Left ventricle myocardium inferior (tissue), 1 donor: ENCODE results near the gene BMPR1A. TPM values are rescaled to one million over a fixed set of nuclear protein-coding genes. Genes with fewer than 3 reads are reported as not detected.
A peak's percentile ranks its signal among the peaks of the same experiment; 100 is the strongest.

Source experiments
- DNase-seq: peaks from one replicate; pipeline ENCODE4 v3.0.0-alpha.2; 2020
- H3K27ac ChIP-seq: fragments of 200-600 bp; replicated peaks from 2 replicates; pipeline ENCODE4 v1.8.0; 2021
- H3K27me3 ChIP-seq: fragments of 200-600 bp; 2 replicates; pipeline ENCODE4 v1.8.0; 2021; ENCODE audit warnings: low read depth
- H3K36me3 ChIP-seq: fragments of 200-600 bp; 2 replicates; pipeline ENCODE4 v1.8.0; 2021
- H3K4me1 ChIP-seq: fragments of 200-600 bp; 2 replicates; pipeline ENCODE4 v1.8.0; 2021
- H3K4me3 ChIP-seq: fragments of 200-600 bp; 2 replicates; pipeline ENCODE4 v1.8.0; 2021; ENCODE audit warnings: mild to moderate bottlenecking, moderate library complexity
- H3K9me3 ChIP-seq: fragments of 200-600 bp; replicated peaks from 2 replicates; pipeline ENCODE4 v1.8.0; 2021
- CTCF ChIP-seq: fragments of 200-600 bp; IDR thresholded peaks from 2 replicates; pipeline ENCODE4 v1.8.0; 2021; ENCODE audit warnings: antibody characterized with exemption, mild to moderate bottlenecking, borderline replicate concordance
- intact Hi-C: fragments of 100-400 bp; cut with micrococcal nuclease; formaldehyde crosslinking; loops from one replicate; pipeline ENCODE4 v1.11.0; 2022
- long read RNA-seq: library from polyadenylated mRNA; unstranded; transcript quantifications from one replicate; pipeline ENCODE4 v2.0.0, GENCODE V29; 2021
- total RNA-seq: library from RNA; stranded (reverse); fragmentation: NEBNext Ultra II Directional; extraction: Animal tissue kit (Norgen Biotek cat#: 25700); gene quantifications from one replicate; pipeline ENCODE4 v1.2.1, GENCODE V29; 2021
- donor health status: DM: no; HTN: yes; CAD: no; lungs with severe emphysema.

BMPR1A gene
- 43.8 TPM for total RNA-seq
- long read RNA-seq, full-length matches to known transcripts, result 17 of 53 reads
- long read RNA-seq, partial matches to known transcripts, result 5 of 53 reads
- long read RNA-seq, other reads (novel, unspliced or antisense), result 31 of 53 reads

GRCh38 chr10:86756511-86757112 lies at the start of gene BMPR1A:
Gene BMPR1A, plus strand, starts transcription at chr10:86756619. Its CDS starts 119,400 bp downstream, at chr10:86876019.
- Histone ChIP-seq H3K36me3 (no peaks in the 10 kb centered on the region), H3K4me3 (peak within 1 kb of the TSS; percentile 85), H3K27ac (peak within 1 kb of the TSS; percentile 99), H3K27me3 (peaks cover 81% of the 10 kb centered on the region), H3K9me3 (no peaks in the 10 kb centered on the region), H3K4me1 (peaks cover 83% of the 10 kb centered on the region)
- TF ChIP-seq CTCF, result no peak
- peak; percentile 91 for DNase-seq
- intact Hi-C loops, result no loop called here

- DNase-seq, result no peak
These were observed 49.4 kb upstream of the BMPR1A start for GRCh38 chr10:86706977-86707376.

GRCh38 chr10:86707505-86707904 lies 48.9 kb upstream of the BMPR1A start:
- H3K4me3 ChIP-seq, result no peak overlapping the region
- TF ChIP-seq CTCF, result no peak
- H3K4me1 ChIP-seq, result peaks cover 82% of the 10 kb centered on the region
- intact Hi-C loops, result loop anchor here (10.0 kb wide), 1 partner anchor 197 kb away; no protein-coding TSS in a partner anchor
- H3K27ac ChIP-seq, result peak overlapping the region; percentile 94
- peaks cover 31% of the 10 kb centered on the region for H3K27me3 ChIP-seq
- peaks cover 20% of the 10 kb centered on the region for H3K36me3 ChIP-seq
- H3K9me3 ChIP-seq, result no peaks in the 10 kb centered on the region
- DNase-seq, result no peak

More at GRCh38 chr10:86706977-86707376, 49.4 kb upstream of the BMPR1A start:
- peaks cover 31% of the 10 kb centered on the region for H3K27me3 ChIP-seq
- no peaks in the 10 kb centered on the region for H3K9me3 ChIP-seq
- peaks cover 25% of the 10 kb centered on the region for H3K36me3 ChIP-seq
- peak overlapping the region; percentile 65 for H3K27ac ChIP-seq
- peaks cover 77% of the 10 kb centered on the region for H3K4me1 ChIP-seq
- no peak for TF ChIP-seq CTCF
- intact Hi-C loops, result loop anchor here (10.0 kb wide), 1 partner anchor 198 kb away; no protein-coding TSS in a partner anchor
- H3K4me3 ChIP-seq, result no peak overlapping the region

GRCh38 chr10:86708068-86708782 lies 48.2 kb upstream of the BMPR1A start:
- peaks cover 19% of the 10 kb centered on the region for H3K36me3 ChIP-seq
- H3K9me3 ChIP-seq, result no peaks in the 10 kb centered on the region
- intact Hi-C loops, result loop anchor here (10.0 kb wide), 1 partner anchor 197 kb away; no protein-coding TSS in a partner anchor
- H3K4me1 ChIP-seq, result peaks cover 86% of the 10 kb centered on the region
- H3K4me3 ChIP-seq, result no peak overlapping the region
- H3K27ac ChIP-seq, result peak overlapping the region; percentile 94
- DNase-seq, result no peak
- peaks cover 37% of the 10 kb centered on the region for H3K27me3 ChIP-seq
- no peak for TF ChIP-seq CTCF

GRCh38 chr10:86708783-86709380 lies 47.5 kb upstream of the BMPR1A start:
- Histone ChIP-seq H3K4me3 (no peak overlapping the region), H3K9me3 (no peaks in the 10 kb centered on the region), H3K36me3 (peaks cover 19% of the 10 kb centered on the region), H3K27me3 (peaks cover 37% of the 10 kb centered on the region), H3K4me1 (peaks cover 86% of the 10 kb centered on the region), H3K27ac (peak overlapping the region; percentile 94)
- no peak for DNase-seq
- intact Hi-C loops, result loop anchor here (10.0 kb wide), 1 partner anchor 196 kb away; no protein-coding TSS in a partner anchor
- TF ChIP-seq CTCF, result no peak
